ENCODE results near the gene TMEM154.
A peak's percentile ranks its signal among the peaks of the same experiment; 100 is the strongest.

The TMEM154 gene

GRCh38 chr4:152696764-152697261, 17.0 kb upstream of the TMEM154 start:
- peak; percentile 84 for DNase-seq (ENCODE audit: low read depth)

- no peak for DNase-seq (ENCODE audit: low read depth)
Measured at GRCh38 chr4:152693871-152694270, 14.1 kb upstream of the TMEM154 start.

GRCh38 chr4:152691761-152692160, 12.0 kb upstream of the TMEM154 start:
- DNase-seq (ENCODE audit: low read depth), result no peak

- DNase-seq (ENCODE audit: low read depth), result peak; percentile 38
Measured at GRCh38 chr4:152690706-152691651, 11.2 kb upstream of the TMEM154 start.

- DNase-seq (ENCODE audit: low read depth), result no peak
Measured at GRCh38 chr4:152689615-152690501, 10.1 kb upstream of the TMEM154 start.

GRCh38 chr4:152687974-152688599, 8.3 kb upstream of the TMEM154 start:
- DNase-seq (ENCODE audit: low read depth), result no peak

GRCh38 chr4:152686452-152687013, 6.7 kb upstream of the TMEM154 start:
- DNase-seq (ENCODE audit: low read depth), result no peak

GRCh38 chr4:152684587-152684986, 4.8 kb upstream of the TMEM154 start:
- DNase-seq (ENCODE audit: low read depth), result no peak

GRCh38 chr4:152684007-152684406, 4.2 kb upstream of the TMEM154 start:
- DNase-seq (ENCODE audit: low read depth), result no peak

- no peak for DNase-seq (ENCODE audit: low read depth)
Measured at GRCh38 chr4:152682143-152682941, 2.5 kb upstream of the TMEM154 start.

- peak; percentile 92 for DNase-seq (ENCODE audit: low read depth)
Measured at GRCh38 chr4:152680988-152681603, 1.3 kb upstream of the TMEM154 start.

- no peak for DNase-seq (ENCODE audit: low read depth)
Measured at GRCh38 chr4:152678841-152679240, 956 bp downstream of the TMEM154 start.

- no peak for DNase-seq (ENCODE audit: low read depth)
Measured at GRCh38 chr4:152677117-152677516, 2.7 kb downstream of the TMEM154 start.

GRCh38 chr4:152676052-152676854, 3.5 kb downstream of the TMEM154 start:
- DNase-seq (ENCODE audit: low read depth), result no peak

- no peak for DNase-seq (ENCODE audit: low read depth)
Measured at GRCh38 chr4:152674359-152674758, 5.4 kb downstream of the TMEM154 start.

GRCh38 chr4:152673489-152673888, 6.3 kb downstream of the TMEM154 start:
- no peak for DNase-seq (ENCODE audit: low read depth)

- no peak for DNase-seq (ENCODE audit: low read depth)
Measured at GRCh38 chr4:152672206-152673092, 7.3 kb downstream of the TMEM154 start.

GRCh38 chr4:152668338-152668964, 11.3 kb downstream of the TMEM154 start:
- DNase-seq (ENCODE audit: low read depth), result no peak

All from iris pigment epithelial cell (primary cell).